Left ventricle myocardium superior (tissue), 1 donor: ENCODE data around the gene KCNJ6. TPM values are rescaled to one million over a fixed set of nuclear protein-coding genes. Genes with fewer than 3 reads are reported as not detected.
"Not testable (repeated sequence)": the region's sequence is repeated elsewhere in the genome, so short reads cannot be mapped to it uniquely, and the experiment has no call there.

ENCODE experiments used
- ATAC-seq: fragments of 200-7000 bp; cut with Tn5 transposase; one replicate; pipeline ENCODE4 v1.9.1; 2020; ENCODE audit warnings: mild to moderate bottlenecking, moderate library complexity
- DNase-seq: peaks from one replicate; pipeline ENCODE4 v3.0.0-alpha.2; 2020
- intact Hi-C: fragments of 100-400 bp; cut with micrococcal nuclease; formaldehyde crosslinking; loops from one replicate; pipeline ENCODE4 v1.11.0; 2022
- total RNA-seq: library from RNA; stranded (reverse); fragmentation: NEBNext Ultra II Directional; extraction: Animal tissue kit (Norgen Biotek cat#: 25700); gene quantifications from one replicate; pipeline ENCODE4 v1.2.1, GENCODE V29; 2021
- donor health status: DM: no; HTN: yes; CAD: no; lungs with severe emphysema.

The KCNJ6 gene
- total RNA-seq, 1 donor from 2014 or later, result not detected

GRCh38 chr21:37797403-37797802 is 118.9 kb downstream of the KCNJ6 start:
- ATAC-seq (no peak), DNase-seq (no peak)
- intact Hi-C loops, result no loop called here

GRCh38 chr21:37796011-37796410 is 120.2 kb downstream of the KCNJ6 start:
- DNase-seq (no peak), ATAC-seq (no peak)
- intact Hi-C loops, result no loop called here

DNA sequence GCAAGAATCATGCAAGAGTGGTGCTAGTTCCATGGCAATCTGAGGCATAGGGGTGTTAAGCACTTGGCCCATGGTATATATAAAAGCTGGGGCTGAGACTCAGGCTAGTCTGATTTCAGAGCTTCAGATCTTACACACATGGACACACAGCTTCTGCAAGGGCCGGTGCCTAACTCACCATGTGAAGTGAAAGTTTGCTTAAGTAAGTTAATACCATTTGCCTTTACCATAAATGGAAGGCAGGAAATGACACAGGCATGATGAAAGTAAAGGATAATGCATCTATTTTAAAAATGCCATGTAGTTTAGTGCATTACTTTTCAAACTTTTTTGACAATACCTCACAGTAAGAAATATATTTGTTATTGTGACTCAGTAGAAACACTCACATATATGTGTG is 122.6 kb downstream of the KCNJ6 start:
- intact Hi-C loops, result no loop called here
- DNase-seq, result no peak
- ATAC-seq, result no peak

GRCh38 chr21:37792046-37792445 is 124.2 kb downstream of the KCNJ6 start:
- DNase-seq, result no peak
- no peak for ATAC-seq
- intact Hi-C loops, result no loop called here

DNA sequence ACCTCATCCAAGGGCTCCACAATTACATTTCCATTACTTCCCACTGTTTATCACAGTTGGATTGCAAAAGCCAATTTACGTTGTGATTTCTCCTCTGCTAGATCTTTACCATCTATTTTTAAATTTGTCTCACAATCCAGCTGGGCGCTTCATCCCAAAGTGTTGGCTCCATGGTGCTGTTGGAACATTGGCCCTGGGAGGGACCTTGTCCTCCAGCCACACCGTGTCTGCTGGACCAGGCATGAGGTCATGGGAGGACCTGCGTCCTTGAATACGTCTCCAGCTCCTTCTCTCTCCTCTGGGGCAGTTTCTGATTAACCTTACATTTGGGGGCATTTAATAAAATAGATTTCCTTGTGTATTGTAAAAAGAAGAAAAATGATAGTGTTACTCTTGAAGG is 125.4 kb downstream of the KCNJ6 start:
- DNase-seq, result no peak
- intact Hi-C loops, result no loop called here
- ATAC-seq, result no peak

- no peak for DNase-seq
- no peak for ATAC-seq
- intact Hi-C loops, result no loop called here
These were observed 127.8 kb downstream of the KCNJ6 start for GRCh38 chr21:37788503-37788902.

DNA sequence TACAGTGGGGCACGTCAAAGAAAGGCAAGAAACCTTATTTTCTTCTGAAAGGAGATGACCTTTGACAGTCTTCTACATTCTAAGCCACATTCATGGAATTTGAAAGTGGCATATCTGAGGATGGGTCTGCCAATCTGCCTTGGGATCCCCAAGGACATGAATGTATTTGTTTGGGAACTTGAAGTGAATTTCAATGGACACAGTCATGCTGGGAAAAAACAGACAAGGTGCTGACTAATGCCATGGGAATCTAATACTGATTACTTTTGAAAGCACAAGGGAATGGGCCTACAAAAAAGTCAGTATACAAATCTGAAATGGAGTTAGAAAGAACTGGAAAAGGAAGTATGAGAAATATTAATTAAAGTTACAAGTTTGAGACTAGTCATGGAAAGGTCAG is 128.8 kb downstream of the KCNJ6 start:
- intact Hi-C loops, result no loop called here
- DNase-seq (no peak), ATAC-seq (no peak)

DNA sequence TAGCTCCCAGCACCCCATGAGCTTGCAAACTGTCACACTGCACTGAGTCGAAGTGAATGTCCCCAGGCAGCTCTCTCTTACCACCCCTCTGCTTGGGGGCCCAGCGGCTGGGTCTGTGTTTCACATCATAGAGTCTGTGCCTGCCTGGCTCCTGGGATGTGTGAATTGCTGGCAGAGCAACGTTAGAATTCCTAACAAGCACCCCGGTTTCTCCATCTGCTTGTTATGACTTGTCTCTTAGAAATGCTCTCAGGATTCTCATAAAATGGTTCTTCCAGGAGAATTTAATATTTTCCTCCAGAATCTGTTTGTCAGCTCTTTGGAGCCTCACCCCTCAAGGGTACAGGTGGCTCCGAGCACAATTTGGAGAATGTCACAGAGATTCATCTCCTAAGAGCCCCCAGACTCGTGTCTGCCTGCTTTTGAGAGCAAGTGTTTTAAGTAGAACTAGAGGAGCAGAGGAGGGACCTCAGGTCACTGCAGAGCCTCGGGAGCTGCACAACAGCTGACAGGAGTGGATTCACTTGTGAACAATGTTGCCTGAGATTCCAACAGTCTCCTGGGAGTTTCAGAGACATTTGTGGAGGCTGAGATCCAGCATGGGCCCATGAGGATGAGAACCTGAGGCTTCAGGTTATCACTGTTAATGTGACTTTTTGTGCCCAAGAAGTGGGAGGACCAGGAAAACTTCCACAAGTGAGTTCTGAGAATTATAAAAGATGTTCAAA is 131.5 kb downstream of the KCNJ6 start:
- intact Hi-C loops, result no loop called here
- DNase-seq, result no peak
- ATAC-seq, result no peak

DNA sequence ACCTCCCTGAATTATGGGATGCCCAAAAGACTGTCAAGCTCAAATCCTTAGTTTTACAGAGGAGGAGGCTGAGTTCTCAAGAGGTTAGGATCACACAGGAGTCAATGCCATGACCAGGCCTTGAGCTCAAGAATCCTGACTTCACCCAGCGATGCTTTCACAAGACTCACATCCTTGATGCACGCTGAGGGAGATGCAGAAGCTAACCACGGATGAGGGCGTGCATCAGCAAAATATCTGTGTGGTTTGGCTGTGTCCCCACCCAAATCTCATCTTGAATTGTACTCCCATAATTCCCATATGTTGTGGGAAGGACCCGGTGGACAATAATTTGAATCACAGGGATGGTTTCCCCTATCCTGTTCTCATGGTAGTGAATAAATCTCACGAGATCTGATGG is 133.2 kb downstream of the KCNJ6 start:
- ATAC-seq, result no peak
- intact Hi-C loops, result no loop called here
- DNase-seq, result no peak

GRCh38 chr21:37780991-37781983 is 135.0 kb downstream of the KCNJ6 start:
- intact Hi-C loops, result no loop called here
- DNase-seq (no peak), ATAC-seq (no peak)

GRCh38 chr21:37771181-37771580 is 145.1 kb downstream of the KCNJ6 start:
- DNase-seq, result no peak
- intact Hi-C loops, result no loop called here
- no peak for ATAC-seq

DNA sequence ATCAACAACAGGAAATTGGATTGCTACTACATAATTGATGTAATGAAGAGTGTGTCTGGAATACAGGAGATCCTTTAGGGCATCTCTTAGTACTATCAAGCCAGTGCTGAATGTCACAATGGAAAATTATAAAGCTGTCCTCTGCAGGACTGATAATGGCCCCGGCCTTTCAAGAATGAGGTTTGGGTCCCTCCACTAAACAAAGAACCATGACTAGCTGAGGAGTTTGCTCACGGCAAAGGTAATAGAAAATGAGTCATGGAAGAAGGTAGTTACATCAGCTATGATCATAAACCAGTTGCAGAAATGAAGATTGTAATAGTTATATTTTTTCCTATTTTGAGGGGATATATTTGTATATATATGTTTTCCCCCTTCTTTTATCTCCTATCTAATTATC is 145.8 kb downstream of the KCNJ6 start:
- intact Hi-C loops, result no loop called here
- DNase-seq (no peak), ATAC-seq (no peak)

DNA sequence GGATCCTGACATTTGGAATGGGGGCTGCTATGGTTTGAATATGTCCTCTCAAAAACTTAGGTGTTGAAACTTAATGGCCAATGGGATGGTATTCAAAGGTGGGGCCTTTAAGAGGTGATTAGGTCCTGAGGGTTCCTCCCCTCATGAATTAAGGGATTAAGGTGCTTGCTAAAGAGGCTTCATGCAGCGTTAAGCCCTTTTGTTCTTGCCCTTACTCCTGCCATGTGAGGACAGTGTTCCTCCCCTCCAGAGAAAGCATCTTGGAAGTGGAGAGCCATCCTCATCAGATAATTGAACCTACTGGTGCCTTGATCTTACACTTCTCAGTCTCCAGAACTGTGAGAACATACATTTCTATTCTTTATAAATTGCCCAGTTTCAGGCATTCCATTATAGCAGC is 146.6 kb downstream of the KCNJ6 start:
- ATAC-seq (no peak), DNase-seq (no peak)
- intact Hi-C loops, result no loop called here

- ATAC-seq, result no peak
- intact Hi-C loops, result no loop called here
- DNase-seq, result no peak
These were observed 148.3 kb downstream of the KCNJ6 start for GRCh38 chr21:37767984-37768383.

DNA sequence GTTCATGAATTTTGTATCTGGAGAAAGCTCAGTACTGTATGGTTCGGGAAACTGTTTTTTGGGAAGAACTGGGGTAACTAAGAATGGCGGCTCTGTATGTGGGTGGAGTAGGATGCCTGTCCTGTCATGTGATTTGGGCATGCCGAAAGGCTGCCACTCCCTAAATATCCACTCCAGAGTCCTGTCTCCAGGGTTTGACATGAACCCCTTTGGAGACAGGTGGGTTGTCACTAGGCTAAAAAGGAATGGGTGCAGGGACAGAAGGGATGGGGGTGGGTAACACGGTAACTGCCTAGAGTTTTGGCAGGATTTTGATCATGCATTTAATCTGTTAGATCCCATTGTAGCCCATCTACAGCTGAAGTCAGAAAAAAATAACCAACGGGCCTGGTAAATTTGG is 150.1 kb downstream of the KCNJ6 start:
- intact Hi-C loops, result no loop called here
- no peak for ATAC-seq
- DNase-seq, result no peak

GRCh38 chr21:37765221-37765900 is 150.9 kb downstream of the KCNJ6 start:
- intact Hi-C loops, result no loop called here
- no peak for ATAC-seq
- DNase-seq, result no peak

- intact Hi-C loops, result no loop called here
- DNase-seq, result no peak
- ATAC-seq, result no peak
These were observed 151.6 kb downstream of the KCNJ6 start for GRCh38 chr21:37764691-37765090.

- DNase-seq, result no peak
- intact Hi-C loops, result no loop called here
- no peak for ATAC-seq
These were observed 153.0 kb downstream of the KCNJ6 start for GRCh38 chr21:37763298-37763697.

DNA sequence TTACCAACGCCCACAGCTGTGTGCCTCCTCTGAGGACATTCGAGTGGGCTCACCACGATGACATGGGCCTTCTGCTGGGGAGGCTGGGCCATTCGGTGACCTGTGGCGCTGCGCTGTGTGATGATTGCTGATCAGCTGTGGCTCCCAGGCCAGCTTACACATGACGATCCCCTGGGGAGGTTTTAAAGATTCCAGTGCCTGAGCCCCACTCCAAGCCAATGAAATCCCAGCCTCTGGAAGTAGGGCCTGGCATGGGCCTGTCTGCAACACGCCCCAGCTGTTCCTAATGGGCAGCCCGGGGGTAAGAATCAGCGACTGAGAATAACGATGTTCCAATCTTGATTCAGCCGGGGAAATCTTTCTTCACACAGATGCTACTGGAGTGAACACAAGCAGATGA is 153.7 kb downstream of the KCNJ6 start:
- intact Hi-C loops, result no loop called here
- ATAC-seq, result no peak

DNA sequence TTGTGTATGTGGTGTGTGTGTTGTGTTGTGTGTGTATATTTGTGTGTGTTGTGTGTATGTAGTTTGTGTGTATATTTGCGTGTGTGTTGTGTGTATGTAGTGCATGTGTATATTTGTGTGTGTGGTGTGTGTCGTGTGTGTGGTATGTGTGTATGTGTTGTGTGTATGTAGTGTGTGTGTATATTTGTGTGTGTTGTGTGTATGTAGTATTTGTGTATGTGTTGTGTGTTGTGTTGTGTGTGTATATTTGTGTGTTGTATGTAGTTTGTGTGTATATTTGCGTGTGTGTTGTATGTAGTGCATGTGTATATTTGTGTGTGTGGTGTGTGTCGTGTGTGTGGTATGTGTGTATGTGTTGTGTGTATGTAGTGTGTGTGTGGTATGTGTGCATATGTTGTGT is 154.9 kb downstream of the KCNJ6 start:
- ATAC-seq, intact Hi-C loops, DNase-seq: not testable (repeated sequence)

More for the DNA sequence above, 153.7 kb downstream of the KCNJ6 start:
- no peak for DNase-seq
